Panc1 (cell line): Measurements from ENCODE around the gene PPARGC1A. TPM values are rescaled to one million over a fixed set of nuclear protein-coding genes. Genes with fewer than 3 reads are reported as not detected.

Experiments used
- ATAC-seq: fragments of 200-7000 bp; cut with Tn5 transposase; 2 replicates; pipeline ENCODE4 v1.9.1; 2020; ENCODE audit warnings: mild to moderate bottlenecking, moderate library complexity
- BruUV-seq: library from RNA; stranded (reverse); fragments of 400-500 nt; replicated peaks from 2 replicates; lab custom pipeline; 2021; lab: Mats Ljungman, UMichigan
- CTCF ChIA-PET: fragments of 300-600 bp; sonication (Branson Sonifier 250); formaldehyde crosslinking; loops from one replicate; lab custom pipeline; 2022; ENCODE audit warnings: antibody characterized with exemption; lab: Charles Lee
- POLR2A ChIA-PET: fragments of 300-600 bp; sonication (Branson Sonifier 250); formaldehyde crosslinking; loops from one replicate; lab custom pipeline; 2022; ENCODE audit warnings: antibody characterized with exemption; lab: Charles Lee
- DNase-seq: peaks from one replicate; pipeline ENCODE4 v3.0.0-alpha.2; 2010; ENCODE audit warnings: low read depth, low spot score
- H3K27ac ChIP-seq: 2 replicates; pipeline ENCODE4 v1.5.1; 2011; ENCODE audit warnings: mild to moderate bottlenecking, low read length, inconsistent platforms
- H3K27me3 ChIP-seq: fragments of 200-500 bp; sonication (Bioruptor generic); 2 replicates; pipeline ENCODE4 v1.6.0; 2014; ENCODE audit warnings: low read length, inconsistent platforms; ENCODE audit not compliant: control insufficient read depth, insufficient read depth
- H3K36me3 ChIP-seq: fragments of 200-500 bp; sonication (Bioruptor generic); 2 replicates; pipeline ENCODE4 v1.5.1; 2014; ENCODE audit warnings: inconsistent platforms, mild to moderate bottlenecking, low read length, moderate library complexity; ENCODE audit not compliant: control insufficient read depth, insufficient read depth
- H3K4me1 ChIP-seq: 2 replicates; pipeline ENCODE4 v1.5.1; 2011; ENCODE audit warnings: inconsistent platforms, mild to moderate bottlenecking, low read length, moderate library complexity; ENCODE audit not compliant: control insufficient read depth, insufficient read depth
- H3K4me3 ChIP-seq, 2 experiments: 2 replicates each; pipeline ENCODE4 v1.5.1; 2011 to 2012; ENCODE audit warnings: low read depth in 2 of 2, low read length in 2 of 2, mild to moderate bottlenecking in 2 of 2, inconsistent platforms in 1 of 2, moderate library complexity in 1 of 2
- H3K9me3 ChIP-seq: fragments of 200-500 bp; sonication (Bioruptor generic); 2 replicates; pipeline ENCODE4 v1.5.1; 2014; ENCODE audit warnings: low read depth, mild to moderate bottlenecking, inconsistent platforms, low read length, moderate library complexity; ENCODE audit not compliant: control insufficient read depth, insufficient read depth
- CTCF ChIP-seq: fragments of 450-650 bp; IDR thresholded peaks from 2 replicates; pipeline ENCODE4 v1.5.1; 2017; ENCODE audit warnings: mild to moderate bottlenecking
- POLR2AphosphoS5 ChIP-seq: IDR thresholded peaks from 2 replicates; pipeline ENCODE4 v1.6.1; 2012; ENCODE audit warnings: mild to moderate bottlenecking, low read depth, low read length, moderate library complexity
- SIN3A ChIP-seq: IDR thresholded peaks from 2 replicates; pipeline ENCODE4 v1.6.1; 2012; ENCODE audit warnings: low read depth, mild to moderate bottlenecking, low read length, moderate library complexity, borderline replicate concordance; ENCODE audit not compliant: insufficient read depth
- TCF7L2 ChIP-seq: IDR thresholded peaks from 2 replicates; pipeline ENCODE4 v1.6.1; 2011; ENCODE audit warnings: mild to moderate bottlenecking, low read depth, low read length, inconsistent platforms
- in situ Hi-C: cut with HindIII; loops from 2 replicates; pipeline ENCODE4 v1.10.0; 2016; ENCODE audit warnings: low sequenced_read_pairs, low pct_unique_long_range_greater_than_20kb
- intact Hi-C: fragments of 100-400 bp; cut with micrococcal nuclease; formaldehyde crosslinking; loops from one replicate; pipeline ENCODE4 v1.10.0; 2022; ENCODE audit not compliant: unreplicated experiment
- total RNA-seq: library from RNA; stranded (reverse); gene quantifications from one replicate; pipeline ENCODE4 v1.2.1, GENCODE V29; 2021; ENCODE audit not compliant: unreplicated experiment
- TF ChIP-seq, protein P1 (sequence below), 2 experiments: IDR thresholded peaks; 2 replicates each; pipeline ENCODE4 v1.6.1; 2011 to 2012; ENCODE audit warnings: low read depth in 2 of 2, control low read depth in 1 of 2, low read length in 1 of 2, mild to moderate bottlenecking in 1 of 2, moderate library complexity in 1 of 2; ENCODE audit not compliant: insufficient read depth in 1 of 2

The PPARGC1A gene
- total RNA-seq, 1 experiment from 2014 or later = 0.59 TPM

GRCh38 chr4:23877758-23878229 lies 12.1 kb downstream of the PPARGC1A start:
- H3K9me3 ChIP-seq = no peaks in the 10 kb centered on the region
- H3K27ac ChIP-seq = no peak overlapping the region
- no peaks in the 10 kb centered on the region for H3K4me1 ChIP-seq
- intact Hi-C loops (no loop called here), in situ Hi-C loops (no loop called here)
- no peak for ATAC-seq
- no peak for DNase-seq
- CTCF ChIA-PET = no interaction called here
- TF ChIP-seq CTCF (no peak), SIN3A (no peak), POLR2AphosphoS5 (no peak), TCF7L2 (no peak)
- TF ChIP-seq, protein P1, sequence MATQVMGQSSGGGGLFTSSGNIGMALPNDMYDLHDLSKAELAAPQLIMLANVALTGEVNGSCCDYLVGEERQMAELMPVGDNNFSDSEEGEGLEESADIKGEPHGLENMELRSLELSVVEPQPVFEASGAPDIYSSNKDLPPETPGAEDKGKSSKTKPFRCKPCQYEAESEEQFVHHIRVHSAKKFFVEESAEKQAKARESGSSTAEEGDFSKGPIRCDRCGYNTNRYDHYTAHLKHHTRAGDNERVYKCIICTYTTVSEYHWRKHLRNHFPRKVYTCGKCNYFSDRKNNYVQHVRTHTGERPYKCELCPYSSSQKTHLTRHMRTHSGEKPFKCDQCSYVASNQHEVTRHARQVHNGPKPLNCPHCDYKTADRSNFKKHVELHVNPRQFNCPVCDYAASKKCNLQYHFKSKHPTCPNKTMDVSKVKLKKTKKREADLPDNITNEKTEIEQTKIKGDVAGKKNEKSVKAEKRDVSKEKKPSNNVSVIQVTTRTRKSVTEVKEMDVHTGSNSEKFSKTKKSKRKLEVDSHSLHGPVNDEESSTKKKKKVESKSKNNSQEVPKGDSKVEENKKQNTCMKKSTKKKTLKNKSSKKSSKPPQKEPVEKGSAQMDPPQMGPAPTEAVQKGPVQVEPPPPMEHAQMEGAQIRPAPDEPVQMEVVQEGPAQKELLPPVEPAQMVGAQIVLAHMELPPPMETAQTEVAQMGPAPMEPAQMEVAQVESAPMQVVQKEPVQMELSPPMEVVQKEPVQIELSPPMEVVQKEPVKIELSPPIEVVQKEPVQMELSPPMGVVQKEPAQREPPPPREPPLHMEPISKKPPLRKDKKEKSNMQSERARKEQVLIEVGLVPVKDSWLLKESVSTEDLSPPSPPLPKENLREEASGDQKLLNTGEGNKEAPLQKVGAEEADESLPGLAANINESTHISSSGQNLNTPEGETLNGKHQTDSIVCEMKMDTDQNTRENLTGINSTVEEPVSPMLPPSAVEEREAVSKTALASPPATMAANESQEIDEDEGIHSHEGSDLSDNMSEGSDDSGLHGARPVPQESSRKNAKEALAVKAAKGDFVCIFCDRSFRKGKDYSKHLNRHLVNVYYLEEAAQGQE (IDR thresholded peaks at IDR 0.05; ENCODE audit: insufficient read depth in 1 of 2, low read depth in 2 of 2, low read length in 1 of 2) = no peak
- H3K36me3 ChIP-seq = no peaks in the 10 kb centered on the region
- BruUV-seq = no TSS peak
- no peak overlapping the region for H3K4me3 ChIP-seq
- H3K27me3 ChIP-seq = no peaks in the 10 kb centered on the region
- POLR2A ChIA-PET = no interaction called here

GRCh38 chr4:23876418-23877089 lies 13.3 kb downstream of the PPARGC1A start:
- H3K9me3 ChIP-seq = no peaks in the 10 kb centered on the region
- BruUV-seq = no TSS peak
- no peak for DNase-seq
- no peak for ATAC-seq
- no peak overlapping the region for H3K27ac ChIP-seq
- POLR2A ChIA-PET = no interaction called here
- in situ Hi-C loops (no loop called here), intact Hi-C loops (no loop called here)
- CTCF ChIA-PET = no interaction called here
- H3K36me3 ChIP-seq = no peaks in the 10 kb centered on the region
- no peaks in the 10 kb centered on the region for H3K27me3 ChIP-seq
- H3K4me1 ChIP-seq = no peaks in the 10 kb centered on the region
- TF ChIP-seq, protein P1 (IDR thresholded peaks at IDR 0.05; ENCODE audit: insufficient read depth in 1 of 2, low read depth in 2 of 2, low read length in 1 of 2) = no peak
- TF ChIP-seq CTCF = no peak
- no peak for TF ChIP-seq TCF7L2
- no peak for TF ChIP-seq SIN3A
- no peak for TF ChIP-seq POLR2AphosphoS5
- no peak overlapping the region for H3K4me3 ChIP-seq
